Mucosa of stomach (tissue), 1 donor: ENCODE results near the gene ACVRL1.
A peak's percentile ranks its signal among the peaks of the same experiment; 100 is the strongest.

Source experiments
- H3K27me3 ChIP-seq: one replicate; pipeline ENCODE4 v1.7.0; 2013; ENCODE audit warnings: mild to moderate bottlenecking, low read length; ENCODE audit not compliant: control insufficient read depth, insufficient read depth
- H3K36me3 ChIP-seq: one replicate; pipeline ENCODE4 v1.7.0; 2013; ENCODE audit warnings: low read length; ENCODE audit not compliant: control insufficient read depth, insufficient read depth
- H3K4me1 ChIP-seq: one replicate; pipeline ENCODE4 v1.7.0; 2013; ENCODE audit warnings: mild to moderate bottlenecking, low read length; ENCODE audit not compliant: control insufficient read depth, insufficient read depth
- H3K4me3 ChIP-seq: one replicate; pipeline ENCODE4 v1.7.0; 2013; ENCODE audit warnings: low read length
- H3K9ac ChIP-seq: one replicate; pipeline ENCODE4 v1.7.0; 2013; ENCODE audit warnings: mild to moderate bottlenecking, low read length, moderate library complexity
- H3K9me3 ChIP-seq: one replicate; pipeline ENCODE4 v1.7.0; 2013; ENCODE audit warnings: mild to moderate bottlenecking, low read length, moderate library complexity; ENCODE audit not compliant: control insufficient read depth
- donor health status: Pancreatic carcinoma.

ACVRL1 gene

GRCh38 chr12:51907083-51907855 lies at the start of gene ACVRL1:
ACVRL1 (plus strand) TSS chr12:51907504; CDS start chr12:51912475, 4,971 bp downstream.
- Histone ChIP-seq H3K4me3 (peak within 1 kb of the TSS; percentile 21), H3K36me3 (no peaks in the 10 kb centered on the region), H3K4me1 (peaks cover 35% of the 10 kb centered on the region), H3K27me3 (peaks cover 25% of the 10 kb centered on the region), H3K9me3 (no peaks in the 10 kb centered on the region), H3K9ac (peak within 1 kb of the TSS; percentile 57)

GRCh38 chr12:51860986-51861385 lies 46.3 kb upstream of the ACVRL1 start:
- Histone ChIP-seq H3K4me3 (no peak overlapping the region), H3K9me3 (no peaks in the 10 kb centered on the region), H3K9ac (no peak overlapping the region), H3K36me3 (no peaks in the 10 kb centered on the region), H3K27me3 (peaks cover 47% of the 10 kb centered on the region), H3K4me1 (peaks cover 7% of the 10 kb centered on the region)

GRCh38 chr12:51862947-51863346 lies 44.4 kb upstream of the ACVRL1 start:
- H3K9me3 ChIP-seq, result no peaks in the 10 kb centered on the region
- H3K36me3 ChIP-seq, result no peaks in the 10 kb centered on the region
- H3K4me1 ChIP-seq, result peaks cover 7% of the 10 kb centered on the region
- peaks cover 38% of the 10 kb centered on the region for H3K27me3 ChIP-seq
- H3K9ac ChIP-seq, result no peak overlapping the region
- H3K4me3 ChIP-seq, result no peak overlapping the region

GRCh38 chr12:51863363-51863932 lies 43.9 kb upstream of the ACVRL1 start:
- Histone ChIP-seq H3K9me3 (no peaks in the 10 kb centered on the region), H3K9ac (no peak overlapping the region), H3K36me3 (no peaks in the 10 kb centered on the region), H3K4me1 (peaks cover 7% of the 10 kb centered on the region), H3K4me3 (no peak overlapping the region), H3K27me3 (peaks cover 43% of the 10 kb centered on the region)

- H3K9ac ChIP-seq, result no peak overlapping the region
- H3K9me3 ChIP-seq, result no peaks in the 10 kb centered on the region
- H3K36me3 ChIP-seq, result no peaks in the 10 kb centered on the region
- no peak overlapping the region for H3K4me3 ChIP-seq
- H3K27me3 ChIP-seq, result peaks cover 51% of the 10 kb centered on the region
- peaks cover 15% of the 10 kb centered on the region for H3K4me1 ChIP-seq
These were observed 43.1 kb upstream of the ACVRL1 start for GRCh38 chr12:51863933-51864832.

GRCh38 chr12:51864833-51865670 lies 42.3 kb upstream of the ACVRL1 start:
- peaks cover 15% of the 10 kb centered on the region for H3K4me1 ChIP-seq
- H3K36me3 ChIP-seq, result no peaks in the 10 kb centered on the region
- H3K27me3 ChIP-seq, result peaks cover 59% of the 10 kb centered on the region
- H3K9me3 ChIP-seq, result no peaks in the 10 kb centered on the region
- no peak overlapping the region for H3K9ac ChIP-seq
- H3K4me3 ChIP-seq, result no peak overlapping the region

- H3K4me1 ChIP-seq, result peaks cover 15% of the 10 kb centered on the region
- H3K4me3 ChIP-seq, result no peak overlapping the region
- peaks cover 62% of the 10 kb centered on the region for H3K27me3 ChIP-seq
- H3K36me3 ChIP-seq, result no peaks in the 10 kb centered on the region
- no peaks in the 10 kb centered on the region for H3K9me3 ChIP-seq
- H3K9ac ChIP-seq, result no peak overlapping the region
These were observed 41.5 kb upstream of the ACVRL1 start for GRCh38 chr12:51865757-51866270.

GRCh38 chr12:51866324-51866723 lies 41.0 kb upstream of the ACVRL1 start:
- H3K4me1 ChIP-seq, result peaks cover 15% of the 10 kb centered on the region

GRCh38 chr12:51866762-51867161 lies 40.5 kb upstream of the ACVRL1 start:
- Histone ChIP-seq H3K4me1 (peaks cover 15% of the 10 kb centered on the region), H3K27me3 (peaks cover 62% of the 10 kb centered on the region), H3K9me3 (no peaks in the 10 kb centered on the region), H3K9ac (no peak overlapping the region), H3K36me3 (no peaks in the 10 kb centered on the region), H3K4me3 (no peak overlapping the region)

More at GRCh38 chr12:51866324-51866723, 41.0 kb upstream of the ACVRL1 start:
- H3K27me3 ChIP-seq, result peaks cover 65% of the 10 kb centered on the region
- no peak overlapping the region for H3K9ac ChIP-seq
- H3K9me3 ChIP-seq, result no peaks in the 10 kb centered on the region
- H3K36me3 ChIP-seq, result no peaks in the 10 kb centered on the region
- no peak overlapping the region for H3K4me3 ChIP-seq

- H3K9ac ChIP-seq, result no peak overlapping the region
- H3K9me3 ChIP-seq, result no peaks in the 10 kb centered on the region
- H3K36me3 ChIP-seq, result no peaks in the 10 kb centered on the region
- peaks cover 15% of the 10 kb centered on the region for H3K4me1 ChIP-seq
- H3K4me3 ChIP-seq, result no peak overlapping the region
- H3K27me3 ChIP-seq, result peaks cover 56% of the 10 kb centered on the region
These were observed 39.9 kb upstream of the ACVRL1 start for GRCh38 chr12:51867371-51867770.

GRCh38 chr12:51867796-51868428 lies 39.4 kb upstream of the ACVRL1 start:
- Histone ChIP-seq H3K36me3 (no peaks in the 10 kb centered on the region), H3K9me3 (no peaks in the 10 kb centered on the region), H3K27me3 (peaks cover 54% of the 10 kb centered on the region), H3K4me1 (peaks cover 15% of the 10 kb centered on the region), H3K9ac (no peak overlapping the region), H3K4me3 (no peak overlapping the region)
